ENCODE measurements around the gene AVEN.

The AVEN gene

GRCh38 chr15:33837294-33837693 lies 201.7 kb downstream of the AVEN start:
- Histone ChIP-seq H3K4me3 (replicated peaks; ENCODE audit: low read depth, low read length) (no peak overlapping the region), H3K36me3 (ENCODE audit: control insufficient read depth, insufficient read depth, low read length) (no peaks in the 10 kb centered on the region)
- no peak for DNase-seq (ENCODE audit: extremely low read depth, insufficient read length)

GRCh38 chr15:33834892-33835743 lies 203.9 kb downstream of the AVEN start:
- no peak for DNase-seq (ENCODE audit: extremely low read depth, insufficient read length)
- H3K27me3 ChIP-seq (replicated peaks; ENCODE audit: control insufficient read depth, insufficient read depth, low read length), result no peaks in the 10 kb centered on the region
- no peaks in the 10 kb centered on the region for H3K36me3 ChIP-seq (ENCODE audit: control insufficient read depth, insufficient read depth, low read length)
- no peak overlapping the region for H3K4me3 ChIP-seq (replicated peaks; ENCODE audit: low read depth, low read length)
- no peak for TF ChIP-seq CTCF (IDR thresholded peaks at IDR 0.05; ENCODE audit: insufficient read depth, low read length, poor library complexity, severe bottlenecking)

More at GRCh38 chr15:33837294-33837693, 201.7 kb downstream of the AVEN start:
- H3K27me3 ChIP-seq (replicated peaks; ENCODE audit: control insufficient read depth, insufficient read depth, low read length), result no peaks in the 10 kb centered on the region
- TF ChIP-seq CTCF (IDR thresholded peaks at IDR 0.05; ENCODE audit: insufficient read depth, low read length, poor library complexity, severe bottlenecking), result no peak

GRCh38 chr15:33831646-33832045 lies 207.4 kb downstream of the AVEN start:
- DNase-seq (ENCODE audit: extremely low read depth, insufficient read length), result no peak
- no peaks in the 10 kb centered on the region for H3K36me3 ChIP-seq (ENCODE audit: control insufficient read depth, insufficient read depth, low read length)
- TF ChIP-seq CTCF (IDR thresholded peaks at IDR 0.05; ENCODE audit: insufficient read depth, low read length, poor library complexity, severe bottlenecking), result no peak
- no peak overlapping the region for H3K4me3 ChIP-seq (replicated peaks; ENCODE audit: low read depth, low read length)
- no peaks in the 10 kb centered on the region for H3K27me3 ChIP-seq (replicated peaks; ENCODE audit: control insufficient read depth, insufficient read depth, low read length)

- no peaks in the 10 kb centered on the region for H3K27me3 ChIP-seq (replicated peaks; ENCODE audit: control insufficient read depth, insufficient read depth, low read length)
- no peak for DNase-seq (ENCODE audit: extremely low read depth, insufficient read length)
- H3K36me3 ChIP-seq (ENCODE audit: control insufficient read depth, insufficient read depth, low read length), result no peaks in the 10 kb centered on the region
- TF ChIP-seq CTCF (IDR thresholded peaks at IDR 0.05; ENCODE audit: insufficient read depth, low read length, poor library complexity, severe bottlenecking), result no peak
- H3K4me3 ChIP-seq (replicated peaks; ENCODE audit: low read depth, low read length), result no peak overlapping the region
These were observed 208.7 kb downstream of the AVEN start for GRCh38 chr15:33830351-33830750.

GRCh38 chr15:33826201-33826600 lies 212.8 kb downstream of the AVEN start:
- H3K27me3 ChIP-seq (replicated peaks; ENCODE audit: control insufficient read depth, insufficient read depth, low read length), result no peaks in the 10 kb centered on the region
- DNase-seq (ENCODE audit: extremely low read depth, insufficient read length), result no peak

More at GRCh38 chr15:33826201-33826600, 212.8 kb downstream of the AVEN start:
- Histone ChIP-seq H3K36me3 (ENCODE audit: control insufficient read depth, insufficient read depth, low read length) (no peaks in the 10 kb centered on the region), H3K4me3 (replicated peaks; ENCODE audit: low read depth, low read length) (no peak overlapping the region)
- TF ChIP-seq CTCF (IDR thresholded peaks at IDR 0.05; ENCODE audit: insufficient read depth, low read length, poor library complexity, severe bottlenecking), result no peak

Data from GM06990 (cell line).